ENCODE data around the gene MLKL.

DNA sequence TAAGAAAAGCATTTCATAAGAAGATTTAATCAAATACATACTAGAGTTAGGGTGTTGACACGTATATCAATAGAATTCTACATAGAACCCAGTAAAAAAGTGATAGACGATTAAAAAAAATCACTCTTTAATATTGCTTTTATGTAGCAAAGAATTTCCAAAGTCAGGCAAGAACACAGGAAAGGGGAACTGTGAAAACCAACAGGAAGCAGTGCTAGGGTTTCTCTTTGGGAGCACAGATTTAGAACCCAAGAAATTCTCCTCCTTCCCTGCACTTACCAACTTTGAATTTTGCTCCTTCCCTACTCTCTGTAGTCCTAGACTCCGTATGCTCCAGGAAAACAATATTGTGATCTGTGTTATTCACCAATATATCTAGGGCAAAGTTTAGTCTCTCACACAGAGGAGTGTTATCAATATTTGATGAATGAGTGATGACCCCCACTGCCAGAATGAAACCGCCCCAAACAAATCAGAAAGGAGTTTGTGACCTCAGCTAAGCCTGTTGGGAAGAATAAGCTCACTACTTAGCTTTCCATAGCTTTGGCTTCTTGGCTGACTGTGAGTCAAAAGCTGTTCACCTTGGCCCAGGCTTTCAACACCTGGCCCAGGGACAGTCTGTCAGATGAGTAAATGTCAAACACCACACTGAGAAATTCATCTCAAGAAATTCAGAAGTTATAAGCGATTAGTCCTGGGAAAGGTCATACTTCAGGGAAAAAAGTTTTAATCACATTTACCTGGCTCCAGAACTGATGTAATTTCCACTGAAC, 42.6 kb downstream of the MLKL start:
- TF ChIP-seq, protein P1, sequence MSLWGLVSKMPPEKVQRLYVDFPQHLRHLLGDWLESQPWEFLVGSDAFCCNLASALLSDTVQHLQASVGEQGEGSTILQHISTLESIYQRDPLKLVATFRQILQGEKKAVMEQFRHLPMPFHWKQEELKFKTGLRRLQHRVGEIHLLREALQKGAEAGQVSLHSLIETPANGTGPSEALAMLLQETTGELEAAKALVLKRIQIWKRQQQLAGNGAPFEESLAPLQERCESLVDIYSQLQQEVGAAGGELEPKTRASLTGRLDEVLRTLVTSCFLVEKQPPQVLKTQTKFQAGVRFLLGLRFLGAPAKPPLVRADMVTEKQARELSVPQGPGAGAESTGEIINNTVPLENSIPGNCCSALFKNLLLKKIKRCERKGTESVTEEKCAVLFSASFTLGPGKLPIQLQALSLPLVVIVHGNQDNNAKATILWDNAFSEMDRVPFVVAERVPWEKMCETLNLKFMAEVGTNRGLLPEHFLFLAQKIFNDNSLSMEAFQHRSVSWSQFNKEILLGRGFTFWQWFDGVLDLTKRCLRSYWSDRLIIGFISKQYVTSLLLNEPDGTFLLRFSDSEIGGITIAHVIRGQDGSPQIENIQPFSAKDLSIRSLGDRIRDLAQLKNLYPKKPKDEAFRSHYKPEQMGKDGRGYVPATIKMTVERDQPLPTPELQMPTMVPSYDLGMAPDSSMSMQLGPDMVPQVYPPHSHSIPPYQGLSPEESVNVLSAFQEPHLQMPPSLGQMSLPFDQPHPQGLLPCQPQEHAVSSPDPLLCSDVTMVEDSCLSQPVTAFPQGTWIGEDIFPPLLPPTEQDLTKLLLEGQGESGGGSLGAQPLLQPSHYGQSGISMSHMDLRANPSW (CRISPR knock-in tag; conservative IDR thresholded peaks at IDR 0.05; ENCODE audit: low read depth): no peak
- TF ChIP-seq, protein P2, sequence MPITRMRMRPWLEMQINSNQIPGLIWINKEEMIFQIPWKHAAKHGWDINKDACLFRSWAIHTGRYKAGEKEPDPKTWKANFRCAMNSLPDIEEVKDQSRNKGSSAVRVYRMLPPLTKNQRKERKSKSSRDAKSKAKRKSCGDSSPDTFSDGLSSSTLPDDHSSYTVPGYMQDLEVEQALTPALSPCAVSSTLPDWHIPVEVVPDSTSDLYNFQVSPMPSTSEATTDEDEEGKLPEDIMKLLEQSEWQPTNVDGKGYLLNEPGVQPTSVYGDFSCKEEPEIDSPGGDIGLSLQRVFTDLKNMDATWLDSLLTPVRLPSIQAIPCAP (CRISPR knock-in tag; IDR thresholded peaks at IDR 0.05): no peak
- TF ChIP-seq ATF1 (CRISPR knock-in tag; IDR thresholded peaks at IDR 0.05) (no peak), CREB1 (CRISPR knock-in tag; IDR thresholded peaks at IDR 0.05) (no peak), ETV6 (CRISPR knock-in tag; IDR thresholded peaks at IDR 0.05) (no peak), SP1 (CRISPR knock-in tag; conservative IDR thresholded peaks at IDR 0.05) (no peak), NR2C2 (CRISPR knock-in tag; IDR thresholded peaks at IDR 0.05) (no peak), ELF4 (CRISPR knock-in tag; IDR thresholded peaks at IDR 0.05; ENCODE audit: low read depth) (no peak)
- TF ChIP-seq, protein P3, sequence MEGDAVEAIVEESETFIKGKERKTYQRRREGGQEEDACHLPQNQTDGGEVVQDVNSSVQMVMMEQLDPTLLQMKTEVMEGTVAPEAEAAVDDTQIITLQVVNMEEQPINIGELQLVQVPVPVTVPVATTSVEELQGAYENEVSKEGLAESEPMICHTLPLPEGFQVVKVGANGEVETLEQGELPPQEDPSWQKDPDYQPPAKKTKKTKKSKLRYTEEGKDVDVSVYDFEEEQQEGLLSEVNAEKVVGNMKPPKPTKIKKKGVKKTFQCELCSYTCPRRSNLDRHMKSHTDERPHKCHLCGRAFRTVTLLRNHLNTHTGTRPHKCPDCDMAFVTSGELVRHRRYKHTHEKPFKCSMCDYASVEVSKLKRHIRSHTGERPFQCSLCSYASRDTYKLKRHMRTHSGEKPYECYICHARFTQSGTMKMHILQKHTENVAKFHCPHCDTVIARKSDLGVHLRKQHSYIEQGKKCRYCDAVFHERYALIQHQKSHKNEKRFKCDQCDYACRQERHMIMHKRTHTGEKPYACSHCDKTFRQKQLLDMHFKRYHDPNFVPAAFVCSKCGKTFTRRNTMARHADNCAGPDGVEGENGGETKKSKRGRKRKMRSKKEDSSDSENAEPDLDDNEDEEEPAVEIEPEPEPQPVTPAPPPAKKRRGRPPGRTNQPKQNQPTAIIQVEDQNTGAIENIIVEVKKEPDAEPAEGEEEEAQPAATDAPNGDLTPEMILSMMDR (IDR thresholded peaks at IDR 0.05): no peak
- TF ChIP-seq, protein P4, sequence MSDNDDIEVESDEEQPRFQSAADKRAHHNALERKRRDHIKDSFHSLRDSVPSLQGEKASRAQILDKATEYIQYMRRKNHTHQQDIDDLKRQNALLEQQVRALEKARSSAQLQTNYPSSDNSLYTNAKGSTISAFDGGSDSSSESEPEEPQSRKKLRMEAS (CRISPR knock-in tag; IDR thresholded peaks at IDR 0.05): no peak
- TF ChIP-seq, protein P5, sequence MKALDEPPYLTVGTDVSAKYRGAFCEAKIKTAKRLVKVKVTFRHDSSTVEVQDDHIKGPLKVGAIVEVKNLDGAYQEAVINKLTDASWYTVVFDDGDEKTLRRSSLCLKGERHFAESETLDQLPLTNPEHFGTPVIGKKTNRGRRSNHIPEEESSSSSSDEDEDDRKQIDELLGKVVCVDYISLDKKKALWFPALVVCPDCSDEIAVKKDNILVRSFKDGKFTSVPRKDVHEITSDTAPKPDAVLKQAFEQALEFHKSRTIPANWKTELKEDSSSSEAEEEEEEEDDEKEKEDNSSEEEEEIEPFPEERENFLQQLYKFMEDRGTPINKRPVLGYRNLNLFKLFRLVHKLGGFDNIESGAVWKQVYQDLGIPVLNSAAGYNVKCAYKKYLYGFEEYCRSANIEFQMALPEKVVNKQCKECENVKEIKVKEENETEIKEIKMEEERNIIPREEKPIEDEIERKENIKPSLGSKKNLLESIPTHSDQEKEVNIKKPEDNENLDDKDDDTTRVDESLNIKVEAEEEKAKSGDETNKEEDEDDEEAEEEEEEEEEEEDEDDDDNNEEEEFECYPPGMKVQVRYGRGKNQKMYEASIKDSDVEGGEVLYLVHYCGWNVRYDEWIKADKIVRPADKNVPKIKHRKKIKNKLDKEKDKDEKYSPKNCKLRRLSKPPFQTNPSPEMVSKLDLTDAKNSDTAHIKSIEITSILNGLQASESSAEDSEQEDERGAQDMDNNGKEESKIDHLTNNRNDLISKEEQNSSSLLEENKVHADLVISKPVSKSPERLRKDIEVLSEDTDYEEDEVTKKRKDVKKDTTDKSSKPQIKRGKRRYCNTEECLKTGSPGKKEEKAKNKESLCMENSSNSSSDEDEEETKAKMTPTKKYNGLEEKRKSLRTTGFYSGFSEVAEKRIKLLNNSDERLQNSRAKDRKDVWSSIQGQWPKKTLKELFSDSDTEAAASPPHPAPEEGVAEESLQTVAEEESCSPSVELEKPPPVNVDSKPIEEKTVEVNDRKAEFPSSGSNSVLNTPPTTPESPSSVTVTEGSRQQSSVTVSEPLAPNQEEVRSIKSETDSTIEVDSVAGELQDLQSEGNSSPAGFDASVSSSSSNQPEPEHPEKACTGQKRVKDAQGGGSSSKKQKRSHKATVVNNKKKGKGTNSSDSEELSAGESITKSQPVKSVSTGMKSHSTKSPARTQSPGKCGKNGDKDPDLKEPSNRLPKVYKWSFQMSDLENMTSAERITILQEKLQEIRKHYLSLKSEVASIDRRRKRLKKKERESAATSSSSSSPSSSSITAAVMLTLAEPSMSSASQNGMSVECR (CRISPR knock-in tag; IDR thresholded peaks at IDR 0.05; ENCODE audit: borderline replicate concordance): no peak

Data from WTC11 (cell line).